Measurements from ENCODE around the gene ACSS2.

Gene ACSS2

DNA sequence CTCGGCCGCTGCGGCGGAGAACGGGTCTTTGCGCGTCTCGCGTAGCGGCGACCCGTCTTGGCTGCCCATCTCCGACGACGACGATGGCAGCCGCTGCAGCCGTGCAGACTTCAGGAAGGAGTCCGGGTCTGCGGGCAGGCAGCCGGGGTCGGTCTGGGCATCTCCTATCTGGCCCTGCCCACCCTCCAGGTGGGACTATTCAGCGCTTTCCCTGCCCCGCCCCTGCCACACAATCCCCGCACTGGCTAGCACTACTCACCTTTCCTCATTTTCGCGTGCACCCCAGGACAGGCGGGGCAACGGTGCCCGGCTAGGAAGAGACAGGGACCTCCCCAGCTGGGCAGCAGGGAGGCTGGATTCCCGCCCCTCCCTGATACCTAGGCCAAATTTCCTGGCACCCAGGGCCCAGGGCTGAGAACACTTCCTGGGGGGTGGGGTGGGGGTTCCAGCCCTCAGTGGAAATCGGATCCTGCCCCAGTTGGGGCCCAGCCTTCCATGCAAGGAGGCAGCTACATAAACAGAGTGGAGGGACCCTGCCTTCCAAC is 12.9 kb upstream of the ACSS2 start:
- TF ChIP-seq, protein P1, sequence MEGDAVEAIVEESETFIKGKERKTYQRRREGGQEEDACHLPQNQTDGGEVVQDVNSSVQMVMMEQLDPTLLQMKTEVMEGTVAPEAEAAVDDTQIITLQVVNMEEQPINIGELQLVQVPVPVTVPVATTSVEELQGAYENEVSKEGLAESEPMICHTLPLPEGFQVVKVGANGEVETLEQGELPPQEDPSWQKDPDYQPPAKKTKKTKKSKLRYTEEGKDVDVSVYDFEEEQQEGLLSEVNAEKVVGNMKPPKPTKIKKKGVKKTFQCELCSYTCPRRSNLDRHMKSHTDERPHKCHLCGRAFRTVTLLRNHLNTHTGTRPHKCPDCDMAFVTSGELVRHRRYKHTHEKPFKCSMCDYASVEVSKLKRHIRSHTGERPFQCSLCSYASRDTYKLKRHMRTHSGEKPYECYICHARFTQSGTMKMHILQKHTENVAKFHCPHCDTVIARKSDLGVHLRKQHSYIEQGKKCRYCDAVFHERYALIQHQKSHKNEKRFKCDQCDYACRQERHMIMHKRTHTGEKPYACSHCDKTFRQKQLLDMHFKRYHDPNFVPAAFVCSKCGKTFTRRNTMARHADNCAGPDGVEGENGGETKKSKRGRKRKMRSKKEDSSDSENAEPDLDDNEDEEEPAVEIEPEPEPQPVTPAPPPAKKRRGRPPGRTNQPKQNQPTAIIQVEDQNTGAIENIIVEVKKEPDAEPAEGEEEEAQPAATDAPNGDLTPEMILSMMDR (IDR thresholded peaks at IDR 0.05; ENCODE audit: insufficient read depth, missing control alignments), result no peak
- no peak for FAIRE-seq

DNA sequence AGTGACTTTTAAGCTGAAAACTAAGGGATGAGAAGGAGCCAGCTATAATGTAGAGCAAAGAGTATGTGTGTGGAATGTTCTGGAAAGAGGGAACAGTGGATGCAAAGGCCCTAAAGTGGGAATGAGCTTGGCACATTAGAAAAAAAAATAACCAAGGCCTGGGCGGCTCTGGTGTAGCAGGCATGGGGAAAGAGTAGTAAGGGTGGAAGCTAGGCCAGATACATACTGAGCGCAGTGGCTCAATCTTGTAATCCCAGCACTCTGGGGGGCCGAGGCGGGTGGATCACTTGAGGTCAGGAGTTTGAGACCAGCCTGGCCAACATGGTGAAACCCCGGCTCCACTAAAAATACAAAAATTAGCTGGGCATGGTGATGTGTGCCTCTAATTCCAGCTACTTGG is 12.2 kb upstream of the ACSS2 start:
- TF ChIP-seq, protein P1 (IDR thresholded peaks at IDR 0.05; ENCODE audit: insufficient read depth, missing control alignments), result no peak
- FAIRE-seq (no peak), DNase-seq (ENCODE audit: insufficient read length, low spot score) (no peak)

More for the DNA sequence above, 12.9 kb upstream of the ACSS2 start:
- DNase-seq (ENCODE audit: insufficient read length, low spot score), result no peak

DNA sequence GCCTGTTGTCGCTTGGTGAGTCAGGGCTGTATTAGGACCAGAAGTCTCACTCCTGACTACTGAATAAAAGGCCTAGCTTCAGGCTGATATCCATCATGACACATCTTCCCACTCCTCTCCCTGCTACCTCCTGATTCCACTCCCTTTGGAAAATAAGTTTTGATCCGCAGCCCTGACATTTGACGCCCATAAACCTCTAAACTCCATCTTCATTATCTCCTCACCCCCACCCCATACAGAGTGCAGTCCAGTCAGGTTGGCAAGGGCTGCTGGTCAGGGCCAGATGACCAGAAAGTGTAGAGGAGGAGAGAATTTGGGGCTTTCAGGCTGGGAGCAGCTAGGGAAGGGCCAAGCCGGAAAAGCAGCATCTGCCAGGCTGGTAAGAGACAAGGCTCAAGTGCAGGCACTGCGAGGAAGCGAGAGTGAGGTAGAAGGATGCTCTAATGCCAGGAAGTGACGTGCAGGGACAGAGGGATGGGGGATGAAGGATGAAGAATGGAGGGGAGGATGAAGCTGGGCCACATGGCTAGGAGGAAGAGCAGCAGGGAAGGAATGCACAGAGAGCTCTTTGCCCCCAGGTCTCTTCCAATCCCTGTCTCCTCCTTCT is 5.0 kb upstream of the ACSS2 start:
- TF ChIP-seq, protein P1 (IDR thresholded peaks at IDR 0.05; ENCODE audit: insufficient read depth, missing control alignments), result no peak
- DNase-seq (ENCODE audit: insufficient read length, low spot score) (no peak), FAIRE-seq (no peak)

DNA sequence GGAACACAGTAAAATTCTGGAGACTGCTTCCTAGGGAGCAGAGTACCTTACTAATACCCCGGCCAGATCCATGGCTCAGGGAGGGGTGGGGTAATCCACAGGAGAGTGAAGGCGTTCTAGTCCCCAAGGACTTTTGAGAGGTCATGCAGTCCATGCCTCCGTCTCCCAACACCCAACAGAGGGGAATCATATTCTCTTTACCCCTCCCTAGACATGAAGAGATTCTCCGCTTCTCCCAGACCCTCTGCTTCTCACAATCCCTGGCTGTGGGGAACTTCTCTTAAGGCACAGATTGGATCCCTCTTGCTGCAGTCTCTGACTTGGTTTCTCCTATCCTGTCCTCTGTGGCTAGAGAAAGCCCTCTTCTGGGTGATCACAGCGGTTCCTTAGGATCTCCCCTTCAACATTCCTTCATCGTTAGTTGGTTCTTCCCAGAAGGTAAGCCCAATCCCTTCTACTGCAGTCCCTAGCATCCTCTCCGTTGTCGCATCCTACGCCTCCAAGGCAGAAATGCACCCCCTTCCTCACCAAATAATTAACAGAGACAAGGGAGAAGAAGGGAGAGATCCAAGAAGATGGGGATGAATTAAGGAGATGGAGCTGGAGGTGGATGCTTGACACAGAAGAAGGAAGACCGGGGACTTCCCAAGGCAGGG is 4.3 kb upstream of the ACSS2 start:
- FAIRE-seq (no peak), DNase-seq (ENCODE audit: insufficient read length, low spot score) (no peak)
- TF ChIP-seq, protein P1 (IDR thresholded peaks at IDR 0.05; ENCODE audit: insufficient read depth, missing control alignments), result no peak

DNA sequence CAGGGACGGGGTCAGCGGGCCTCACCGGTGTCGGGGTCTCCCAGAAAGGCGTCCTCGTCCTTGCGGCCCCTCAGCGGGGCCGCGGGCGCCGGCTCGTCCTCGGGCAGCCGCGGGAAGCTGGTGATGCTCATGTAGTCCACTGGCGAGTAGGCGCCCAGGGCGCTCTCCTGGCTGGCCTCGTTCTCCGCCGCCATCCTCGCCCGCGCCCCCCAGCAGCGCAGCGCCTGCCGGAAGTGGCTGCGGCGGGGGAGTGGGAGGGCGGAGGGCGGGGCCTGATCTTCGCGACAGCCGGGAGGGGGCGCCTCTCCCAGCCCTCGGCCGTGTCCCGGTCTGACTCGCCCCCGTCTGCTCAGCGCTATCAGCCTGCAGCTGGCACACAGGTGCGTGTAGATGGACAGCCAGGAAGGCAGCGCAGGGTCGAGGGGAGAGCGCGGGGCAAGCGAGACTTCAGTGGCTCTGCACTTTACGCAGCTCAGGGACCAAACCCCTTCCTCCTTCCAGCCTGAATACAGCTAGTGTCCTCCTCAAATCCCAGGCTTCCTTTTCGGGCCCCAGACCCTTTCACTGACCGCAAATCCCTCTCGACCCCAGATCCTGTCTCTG is 3.7 kb upstream of the ACSS2 start, which contains the start of gene GGT7:
TSS of gene GGT7 (minus strand) at position 235 of the 603 bp plus-strand sequence. CDS start at position 194, 41 bp downstream.
- no peak for FAIRE-seq

DNA sequence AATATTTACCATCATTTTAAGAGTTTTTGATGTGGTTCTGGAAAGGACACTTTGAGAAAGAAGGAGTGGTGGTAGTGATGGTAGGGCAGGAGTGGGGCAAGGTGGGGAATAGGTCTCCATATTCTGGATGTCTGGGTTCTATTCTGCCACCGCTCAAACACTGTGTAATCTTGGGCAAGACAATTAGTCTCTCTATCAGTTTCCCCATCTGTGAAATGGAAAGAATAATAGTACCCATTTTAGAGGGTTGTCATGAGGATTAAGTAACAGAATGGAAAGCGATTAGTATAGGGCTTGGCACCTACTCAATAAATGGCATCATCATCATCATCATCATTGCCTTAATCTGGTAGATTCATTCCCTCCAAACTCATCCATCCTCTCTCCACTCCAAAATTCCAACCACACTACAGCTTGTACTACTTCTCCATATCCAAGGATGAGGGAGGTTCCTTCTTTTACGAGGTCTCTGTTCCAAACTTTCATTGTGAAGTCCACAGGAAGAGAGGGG is 2.8 kb upstream of the ACSS2 start:
- TF ChIP-seq, protein P1 (IDR thresholded peaks at IDR 0.05; ENCODE audit: insufficient read depth, missing control alignments), result no peak
- DNase-seq (ENCODE audit: insufficient read length, low spot score), result no peak
- no peak for FAIRE-seq

More for the DNA sequence above, 3.7 kb upstream of the ACSS2 start, which contains the start of gene GGT7:
- TF ChIP-seq, protein P1 (IDR thresholded peaks at IDR 0.05; ENCODE audit: insufficient read depth, missing control alignments), result peak; percentile 50
- DNase-seq (ENCODE audit: insufficient read length, low spot score), result peak; percentile 69
